HCT116 (cell line): ENCODE measurements around the gene WDR17. TPM values are rescaled to one million over a fixed set of nuclear protein-coding genes. Genes with fewer than 3 reads are reported as not detected.

Source experiments
- ATAC-seq: fragments of 200-7000 bp; cut with Tn5 transposase; 2 replicates; pipeline ENCODE4 v1.9.1; 2020; ENCODE audit warnings: mild to moderate bottlenecking, moderate library complexity
- BruUV-seq: library from RNA; stranded (reverse); fragments of 400-500 nt; replicated peaks from 2 replicates; lab custom pipeline; 2021; lab: Mats Ljungman, UMichigan
- CTCF ChIA-PET: fragments of 300-600 bp; sonication (Branson Sonifier 250); formaldehyde crosslinking; loops from one replicate; lab custom pipeline; 2021; ENCODE audit warnings: antibody characterized with exemption; lab: Charles Lee
- POLR2A ChIA-PET: fragments of 300-600, 350-600 bp; sonication (Branson Sonifier 250); formaldehyde crosslinking; loops from one replicate; lab custom pipeline; 2021; ENCODE audit warnings: antibody characterized with exemption; lab: Charles Lee
- RAD21 ChIA-PET, 2 experiments: fragments of 300-600 bp; sonication (Branson Sonifier 250); formaldehyde crosslinking; loops; one replicate each; lab custom pipeline; 2023; ENCODE audit warnings: low total read pairs in 2 of 2; ENCODE audit not compliant: uncharacterized antibody in 2 of 2, unreplicated experiment in 2 of 2, low non-redundant PET in 1 of 2; lab: Charles Lee
- DNase-seq: peaks from one replicate; pipeline ENCODE4 v3.0.0-alpha.2; 2010; ENCODE audit warnings: low read depth, low spot score
- H2AFZ ChIP-seq: fragments of 200-600 bp; shearing (Covaris generic), sonication (generic); 2 replicates; pipeline ENCODE4 v1.6.1; 2017; ENCODE audit warnings: low read depth, mixed run types, mixed read lengths, antibody characterized with exemption, low read length; ENCODE audit not compliant: poor library complexity, severe bottlenecking
- H3K27ac ChIP-seq: 2 replicates; pipeline ENCODE4 v1.5.1; 2012; ENCODE audit warnings: low read depth, low read length
- H3K27me3 ChIP-seq: fragments of 200-600 bp; sonication (generic); 2 replicates; pipeline ENCODE4 v1.6.1; 2016; ENCODE audit warnings: mixed run types, low read length, mixed read lengths; ENCODE audit not compliant: insufficient read depth
- H3K36me3 ChIP-seq, 2 experiments: fragments of 200-500 bp in 1 of 2; fragments of 200-600 bp in 1 of 2; sonication (Bioruptor generic) in 1 of 2; sonication (generic) in 1 of 2; 2 replicates each; pipeline versions ENCODE4 v1.5.1 to v1.6.1; 2014 to 2016; ENCODE audit warnings: low read length in 2 of 2, inconsistent platforms in 1 of 2, mixed read lengths in 1 of 2, mixed run types in 1 of 2; ENCODE audit not compliant: insufficient read depth in 2 of 2, control insufficient read depth in 1 of 2
- H3K4me1 ChIP-seq, 2 experiments: fragments of 200-600 bp in 1 of 2; sonication (generic) in 1 of 2; 2 replicates each; pipeline versions ENCODE4 v1.5.1 to v1.6.1; 2012 to 2017; ENCODE audit warnings: low read length in 2 of 2, inconsistent platforms in 1 of 2, mild to moderate bottlenecking in 1 of 2, mixed read lengths in 1 of 2, mixed run types in 1 of 2, moderate library complexity in 1 of 2; ENCODE audit not compliant: insufficient read depth in 2 of 2, control insufficient read depth in 1 of 2
- H3K4me2 ChIP-seq: fragments of 200-600 bp; sonication (generic); 2 replicates; pipeline ENCODE4 v1.6.1; 2017; ENCODE audit warnings: mixed run types, low read length, mixed read lengths
- H3K4me3 ChIP-seq, 2 experiments: fragments of 200-600 bp in 1 of 2; sonication (generic) in 1 of 2; replicated peaks in 1 of 2; 2 replicates each; pipeline ENCODE4 v1.5.1; 2011 to 2016; ENCODE audit warnings: low read length in 2 of 2, control low read depth in 1 of 2, low read depth in 1 of 2, mild to moderate bottlenecking in 1 of 2, mixed read lengths in 1 of 2, mixed run types in 1 of 2
- H3K79me2 ChIP-seq: fragments of 200-600 bp; sonication (generic); 2 replicates; pipeline ENCODE4 v1.6.1; 2017; ENCODE audit warnings: mild to moderate bottlenecking, mixed run types, low read length, moderate library complexity, mixed read lengths; ENCODE audit not compliant: insufficient read depth
- H3K9ac ChIP-seq: fragments of 200-600 bp; sonication (generic); 2 replicates; pipeline ENCODE4 v1.6.1; 2016; ENCODE audit warnings: low read length, mixed read lengths
- H3K9me2 ChIP-seq: fragments of 200-600 bp; sonication (generic), shearing (Covaris generic); 2 replicates; pipeline ENCODE4 v1.6.1; 2017; ENCODE audit warnings: mixed run types, mild to moderate bottlenecking, moderate library complexity; ENCODE audit not compliant: insufficient read depth
- H3K9me3 ChIP-seq, 2 experiments: fragments of 200-500 bp in 1 of 2; fragments of 200-600 bp in 1 of 2; sonication (Bioruptor generic) in 1 of 2; sonication (generic) in 1 of 2; 2 replicates each; pipeline ENCODE4 v1.6.1; 2014 to 2017; ENCODE audit warnings: low read length in 2 of 2, mixed read lengths in 2 of 2, inconsistent platforms in 1 of 2, low read depth in 1 of 2, mild to moderate bottlenecking in 1 of 2, mixed run types in 1 of 2, moderate library complexity in 1 of 2; ENCODE audit not compliant: control insufficient read depth in 1 of 2, insufficient read depth in 1 of 2
- H4K20me1 ChIP-seq: fragments of 200-600 bp; sonication (generic), shearing (Covaris generic); 2 replicates; pipeline ENCODE4 v1.6.1; 2017; ENCODE audit warnings: mixed run types, mild to moderate bottlenecking, moderate library complexity; ENCODE audit not compliant: insufficient read depth
- CBX3 ChIP-seq: IDR thresholded peaks from 2 replicates; pipeline ENCODE4 v1.6.1; 2012; ENCODE audit warnings: low read depth
- CTCF ChIP-seq, 3 experiments: fragments of 200-600 bp in 1 of 3; sonication (generic) in 1 of 3; IDR thresholded peaks in 2 of 3; conservative IDR thresholded peaks in 1 of 3; 2 replicates each; pipeline ENCODE4 v1.5.1; 2012 to 2017; ENCODE audit warnings: low read depth in 2 of 3, low read length in 2 of 3, antibody characterized with exemption in 1 of 3, borderline replicate concordance in 1 of 3, control low read depth in 1 of 3, mild to moderate bottlenecking in 1 of 3, mixed read lengths in 1 of 3, mixed run types in 1 of 3, moderate library complexity in 1 of 3; ENCODE audit not compliant: insufficient read depth in 1 of 3
- TCF7L2 ChIP-seq: IDR thresholded peaks from 2 replicates; pipeline ENCODE4 v1.7.0; 2011; ENCODE audit warnings: borderline replicate concordance, inconsistent platforms; ENCODE audit not compliant: insufficient read depth, insufficient read length; ENCODE audit errors: extremely low read depth
- intact Hi-C: fragments of 100-400 bp; cut with micrococcal nuclease; formaldehyde crosslinking; loops from 2 replicates; pipeline ENCODE4 v1.10.0; 2022
- total RNA-seq: library from RNA; stranded (reverse); gene quantifications from one replicate; pipeline ENCODE4 v1.2.1, GENCODE V29; 2021; ENCODE audit not compliant: unreplicated experiment
- TF ChIP-seq, protein P1 (sequence below): IDR thresholded peaks from 2 replicates; pipeline ENCODE4 v1.6.1; 2012; ENCODE audit warnings: low read depth

Gene WDR17
- total RNA-seq, 1 experiment from 2014 or later = 0.20 TPM

- no peaks in the 10 kb centered on the region for H3K9me3 ChIP-seq
- no peaks in the 10 kb centered on the region for H4K20me1 ChIP-seq
- DNase-seq (no peak), ATAC-seq (no peak)
- ChIA-PET RAD21 (no interaction called here), POLR2A (no interaction called here), CTCF (no interaction called here)
- H3K36me3 ChIP-seq = no peaks in the 10 kb centered on the region
- BruUV-seq = no TSS peak
- no peak overlapping the region for H3K9ac ChIP-seq
- H2AFZ ChIP-seq = no peak overlapping the region
- no peak overlapping the region for H3K4me3 ChIP-seq
- no peaks in the 10 kb centered on the region for H3K27me3 ChIP-seq
- no peaks in the 10 kb centered on the region for H3K9me2 ChIP-seq
- H3K79me2 ChIP-seq = no peaks in the 10 kb centered on the region
- no peak overlapping the region for H3K4me2 ChIP-seq
- no peaks in the 10 kb centered on the region for H3K4me1 ChIP-seq
- intact Hi-C loops = loop anchor here (10.0 kb wide), 1 partner anchor 474 kb away; no protein-coding TSS in a partner anchor
- no peak for TF ChIP-seq CBX3
- TF ChIP-seq, protein P1, sequence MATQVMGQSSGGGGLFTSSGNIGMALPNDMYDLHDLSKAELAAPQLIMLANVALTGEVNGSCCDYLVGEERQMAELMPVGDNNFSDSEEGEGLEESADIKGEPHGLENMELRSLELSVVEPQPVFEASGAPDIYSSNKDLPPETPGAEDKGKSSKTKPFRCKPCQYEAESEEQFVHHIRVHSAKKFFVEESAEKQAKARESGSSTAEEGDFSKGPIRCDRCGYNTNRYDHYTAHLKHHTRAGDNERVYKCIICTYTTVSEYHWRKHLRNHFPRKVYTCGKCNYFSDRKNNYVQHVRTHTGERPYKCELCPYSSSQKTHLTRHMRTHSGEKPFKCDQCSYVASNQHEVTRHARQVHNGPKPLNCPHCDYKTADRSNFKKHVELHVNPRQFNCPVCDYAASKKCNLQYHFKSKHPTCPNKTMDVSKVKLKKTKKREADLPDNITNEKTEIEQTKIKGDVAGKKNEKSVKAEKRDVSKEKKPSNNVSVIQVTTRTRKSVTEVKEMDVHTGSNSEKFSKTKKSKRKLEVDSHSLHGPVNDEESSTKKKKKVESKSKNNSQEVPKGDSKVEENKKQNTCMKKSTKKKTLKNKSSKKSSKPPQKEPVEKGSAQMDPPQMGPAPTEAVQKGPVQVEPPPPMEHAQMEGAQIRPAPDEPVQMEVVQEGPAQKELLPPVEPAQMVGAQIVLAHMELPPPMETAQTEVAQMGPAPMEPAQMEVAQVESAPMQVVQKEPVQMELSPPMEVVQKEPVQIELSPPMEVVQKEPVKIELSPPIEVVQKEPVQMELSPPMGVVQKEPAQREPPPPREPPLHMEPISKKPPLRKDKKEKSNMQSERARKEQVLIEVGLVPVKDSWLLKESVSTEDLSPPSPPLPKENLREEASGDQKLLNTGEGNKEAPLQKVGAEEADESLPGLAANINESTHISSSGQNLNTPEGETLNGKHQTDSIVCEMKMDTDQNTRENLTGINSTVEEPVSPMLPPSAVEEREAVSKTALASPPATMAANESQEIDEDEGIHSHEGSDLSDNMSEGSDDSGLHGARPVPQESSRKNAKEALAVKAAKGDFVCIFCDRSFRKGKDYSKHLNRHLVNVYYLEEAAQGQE = no peak
- no peak for TF ChIP-seq CTCF (IDR thresholded peaks at IDR 0.05 in 2 of 3, conservative IDR thresholded peaks at IDR 0.05 in 1 of 3; ENCODE audit: borderline replicate concordance in 1 of 3, insufficient read depth in 1 of 3, low read depth in 2 of 3, low read length in 2 of 3)
- no peak for TF ChIP-seq TCF7L2
- H3K27ac ChIP-seq = no peak overlapping the region
These were observed 26.9 kb upstream of the WDR17 start for GRCh38 chr4:176038789-176039188.
